HG03159 (cell line): ENCODE measurements around the gene KRT37.
"Not testable (repeated sequence)": the region's sequence is repeated elsewhere in the genome, so short reads cannot be mapped to it uniquely, and the experiment has no call there.

ENCODE experiments used
- ATAC-seq: cut with Tn5 transposase; IDR thresholded peaks from one replicate; pipeline ENCODE4 v1.9.1; 2021; ENCODE audit warnings: mild to moderate bottlenecking, moderate library complexity; ENCODE audit not compliant: unreplicated experiment

The KRT37 gene

DNA sequence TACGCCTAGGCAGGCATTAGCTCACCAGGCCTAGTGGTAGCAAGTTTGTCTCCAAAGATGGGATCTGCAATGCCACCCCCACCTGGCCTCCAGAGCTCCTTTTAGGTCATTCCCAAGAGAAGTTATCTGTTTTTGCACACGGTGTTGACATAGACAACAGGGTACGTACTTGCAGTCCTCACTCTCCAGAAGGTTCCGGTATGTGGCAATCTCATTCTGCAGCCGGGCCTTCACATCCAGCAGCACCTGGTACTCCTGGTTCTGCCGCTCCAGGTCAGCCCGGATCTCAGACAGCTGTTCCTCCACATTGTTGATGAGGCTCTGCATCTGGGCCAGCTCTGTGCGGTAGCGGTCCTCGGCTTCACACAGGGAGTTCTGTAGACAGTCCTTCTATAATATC lies 17.2 kb downstream of the KRT37 start:
- ATAC-seq, result no peak

DNA sequence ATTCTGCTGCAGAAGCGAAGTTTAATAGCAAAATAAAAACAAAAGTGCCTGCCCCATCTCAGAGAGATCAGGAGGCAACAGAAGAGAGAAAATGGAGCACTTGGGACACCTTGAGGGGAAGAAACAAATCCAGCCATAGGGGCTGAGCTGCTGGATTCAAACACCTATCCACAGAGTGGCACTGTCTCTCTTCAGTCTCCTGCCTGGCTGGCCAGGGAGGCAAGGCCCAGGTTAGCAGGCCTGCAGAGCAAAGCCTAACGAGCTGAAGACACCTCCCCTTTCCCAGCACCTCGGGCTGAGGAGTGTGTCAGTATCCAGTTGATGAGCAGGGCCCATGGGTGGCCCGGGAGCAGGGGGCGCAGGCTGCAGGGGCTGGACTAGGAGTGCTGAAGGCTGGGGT lies 18.2 kb downstream of the KRT37 start:
- ATAC-seq, result no peak

DNA sequence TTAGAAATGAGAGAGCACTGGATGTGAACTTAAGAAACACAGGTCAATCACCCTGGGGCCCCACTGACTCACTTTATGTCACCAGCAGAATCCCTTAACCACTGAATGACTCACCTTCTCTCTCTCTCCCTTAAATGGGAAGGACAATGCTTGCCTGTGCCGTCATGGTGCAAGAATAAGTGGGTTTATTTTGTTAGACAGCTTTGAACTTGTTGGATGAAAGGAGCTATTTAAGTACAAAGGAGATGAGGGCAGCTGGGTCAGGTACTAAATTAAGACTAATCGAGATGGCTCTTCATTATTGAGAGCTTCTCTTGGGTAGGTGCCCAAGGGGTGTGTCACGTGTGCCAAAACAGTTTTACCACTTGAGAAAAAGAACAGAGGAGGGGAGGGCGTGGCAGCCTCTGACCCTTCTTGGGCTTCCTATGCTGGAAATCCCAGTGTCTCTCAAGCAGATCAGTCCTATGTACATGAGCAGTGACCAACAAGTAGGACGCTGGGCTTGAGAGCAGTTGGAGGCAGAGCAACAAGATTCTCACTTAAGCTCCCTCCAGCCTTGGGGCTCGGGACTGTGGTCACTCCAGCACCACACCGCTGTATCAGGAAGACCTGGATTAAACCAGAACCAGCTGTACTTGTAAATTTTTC lies 20.2 kb downstream of the KRT37 start:
- ATAC-seq, result no peak

DNA sequence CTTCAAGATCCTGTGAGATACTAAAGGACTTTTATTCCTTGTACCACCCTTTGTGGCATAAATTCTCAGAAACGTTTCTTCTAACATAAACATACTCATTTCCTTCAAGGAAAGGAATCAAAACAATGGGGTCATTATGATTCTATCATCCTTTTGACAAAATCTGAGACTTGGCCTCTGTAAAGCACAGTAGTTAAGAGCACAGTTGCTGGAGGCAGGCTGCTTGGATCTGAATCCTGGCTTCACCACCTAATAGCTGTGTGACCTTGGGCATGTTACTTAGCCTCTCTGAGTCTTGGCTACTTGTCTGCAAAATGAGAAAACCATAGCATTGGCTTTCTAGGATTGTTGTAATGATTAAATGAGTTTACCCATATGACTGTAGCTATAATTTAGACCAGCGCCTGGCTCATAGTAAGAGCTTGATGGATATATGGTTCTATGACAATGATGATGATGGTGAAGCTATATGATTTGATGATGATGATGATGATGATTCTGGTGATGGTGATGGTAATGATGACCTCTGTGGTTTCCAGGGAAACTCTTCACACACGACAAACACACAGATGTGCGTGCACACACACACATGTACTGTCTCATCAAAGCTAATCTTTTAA lies 20.9 kb downstream of the KRT37 start:
- ATAC-seq, result no peak

DNA sequence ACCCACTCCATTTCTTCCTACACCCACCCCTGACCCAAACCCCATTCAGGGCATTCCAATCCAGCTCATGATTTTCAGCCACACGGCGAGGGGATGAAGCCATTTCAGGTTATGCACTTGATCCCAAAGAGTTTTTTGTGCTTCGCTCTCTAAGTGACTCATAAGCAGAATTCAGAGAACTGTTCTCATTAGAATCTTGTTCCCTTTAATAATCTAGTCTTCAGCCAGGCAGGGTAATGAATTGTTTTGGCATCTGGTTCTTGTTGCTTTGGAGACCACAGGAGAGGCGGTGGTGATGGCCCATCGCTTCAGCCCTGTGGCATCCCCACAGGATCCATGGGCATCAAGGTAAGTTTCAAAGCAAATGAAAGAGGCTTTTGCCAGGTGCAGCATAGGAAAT lies 22.2 kb downstream of the KRT37 start:
- no peak for ATAC-seq

DNA sequence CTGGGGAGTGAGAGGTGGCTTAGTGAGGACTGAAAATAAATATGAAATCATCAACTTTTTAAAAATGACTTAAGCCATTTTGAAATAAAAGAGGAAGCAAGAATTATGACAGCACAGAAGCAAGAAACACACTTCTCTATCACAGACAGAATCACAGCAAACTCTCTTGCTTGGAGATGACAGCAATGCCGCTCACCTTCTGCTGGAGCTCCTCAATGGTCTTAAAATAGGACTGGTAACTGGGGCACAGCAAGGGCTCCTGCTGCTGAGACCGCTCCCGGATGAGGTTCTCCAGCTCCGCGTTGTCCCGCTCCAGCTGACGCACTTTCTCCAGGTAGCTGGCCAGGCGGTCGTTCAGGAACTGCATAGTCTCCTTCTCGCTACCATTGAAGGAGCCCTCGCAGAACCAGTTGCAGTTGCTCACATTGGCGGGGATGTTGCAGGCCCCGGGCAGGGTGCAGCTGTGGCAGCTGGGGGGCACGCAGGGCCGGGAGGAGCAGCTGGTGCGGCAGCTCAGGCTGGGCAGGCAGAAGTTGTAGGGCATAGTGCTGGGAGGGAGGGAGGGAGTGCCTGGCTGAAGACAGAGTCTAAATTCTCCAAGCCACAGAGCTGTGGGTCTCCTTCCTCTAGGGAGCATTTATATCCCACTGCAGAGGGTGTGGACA lies 27.3 kb downstream of the KRT37 start, which contains the start of gene KRT31:
TSS of gene KRT31 (minus strand) at position 613 of the 665 bp plus-strand sequence. CDS start at position 544, 69 bp downstream.
- ATAC-seq, result no peak

DNA sequence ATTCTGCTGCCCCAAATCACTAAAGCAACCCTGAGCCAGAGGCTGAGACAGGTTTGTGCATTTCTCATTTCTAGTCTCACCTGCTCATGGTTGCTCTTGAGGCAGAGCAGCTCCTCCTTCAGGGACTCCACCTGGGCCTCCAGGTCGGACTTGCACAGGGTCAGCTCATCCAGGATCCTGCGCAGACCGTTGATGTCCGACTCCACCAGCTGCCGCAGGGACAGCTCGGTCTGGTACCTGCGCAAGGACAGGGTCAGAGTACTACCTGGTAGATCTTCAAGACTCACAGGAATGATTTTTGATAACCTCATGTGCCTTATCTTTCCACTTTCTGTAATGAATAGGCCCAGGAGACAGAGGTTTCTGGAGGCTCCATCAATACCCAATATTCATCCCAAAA lies 28.0 kb downstream of the KRT37 start:
- ATAC-seq, result no peak

DNA sequence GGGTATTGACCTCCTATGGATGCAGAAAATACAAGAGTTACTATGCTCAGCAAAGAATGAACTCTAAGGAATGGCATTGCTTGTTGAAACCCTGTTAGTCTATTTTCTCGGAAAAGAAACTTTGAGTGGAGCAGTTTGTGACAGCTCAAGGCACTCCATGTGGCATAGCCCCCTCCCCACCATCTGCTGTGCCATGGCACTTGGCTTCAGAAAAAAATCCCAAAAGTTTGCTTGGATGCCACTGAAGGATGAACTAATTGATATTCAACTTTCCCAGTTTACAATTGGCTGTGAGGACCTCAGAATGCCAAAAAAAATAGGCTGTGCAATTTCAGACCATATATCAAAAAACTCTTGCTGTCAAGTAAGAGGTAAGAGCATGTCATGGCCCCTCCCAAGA lies 28.8 kb downstream of the KRT37 start:
- ATAC-seq, result no peak

DNA sequence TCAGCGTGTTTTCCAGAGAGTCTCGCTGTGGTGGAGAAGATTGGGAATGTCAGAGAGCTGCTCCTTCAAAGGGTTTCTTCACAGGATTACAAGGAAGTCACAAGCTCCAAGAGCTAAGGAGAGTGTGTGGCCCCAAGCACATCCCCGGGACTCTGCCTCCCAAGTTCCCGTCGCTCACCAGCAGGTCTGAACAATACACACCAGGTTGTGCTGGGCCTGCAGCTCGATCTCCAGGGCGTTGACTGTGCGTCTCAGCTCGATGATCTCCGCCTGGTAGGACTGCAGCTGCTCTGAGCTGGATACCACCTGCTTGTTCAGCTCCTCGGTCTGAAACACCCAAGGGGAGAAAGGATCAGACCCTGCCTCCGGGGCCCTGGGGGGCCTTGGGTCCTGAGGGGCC lies 29.3 kb downstream of the KRT37 start:
- not testable (repeated sequence) for ATAC-seq

DNA sequence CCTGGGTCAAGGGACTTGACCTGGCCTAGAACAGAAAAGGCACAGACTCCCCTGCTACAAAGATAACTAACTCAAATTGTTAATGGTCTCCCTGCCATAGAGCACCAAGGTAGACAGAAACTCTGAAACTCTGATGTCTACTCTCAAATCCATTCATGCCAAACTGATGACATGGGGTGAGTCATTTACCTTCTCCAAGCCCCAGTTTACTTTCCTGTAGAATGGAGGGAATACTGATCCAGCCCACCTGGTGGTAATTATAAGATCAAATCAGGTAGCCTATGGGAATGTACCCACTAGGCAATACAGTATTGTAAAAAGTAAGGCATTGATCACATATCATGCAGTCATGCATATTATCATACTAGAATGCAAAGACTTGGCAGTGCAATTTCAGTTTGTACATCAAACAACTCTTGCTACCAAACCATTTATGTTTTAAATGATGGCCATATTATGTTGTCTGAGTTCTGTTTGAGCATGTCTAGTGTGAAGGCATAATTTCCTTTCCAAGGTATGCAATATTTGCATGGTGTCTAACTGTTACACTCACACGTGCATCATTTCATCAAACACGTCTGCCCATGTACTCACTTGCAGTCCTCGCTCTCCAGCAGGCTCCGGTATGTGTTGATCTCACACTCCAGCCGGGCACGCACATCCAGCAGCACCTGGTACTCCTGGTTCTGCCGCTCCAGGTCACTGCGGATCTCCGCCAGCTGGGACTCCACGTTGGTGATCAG lies 30.0 kb downstream of the KRT37 start:
- ATAC-seq, result no peak

DNA sequence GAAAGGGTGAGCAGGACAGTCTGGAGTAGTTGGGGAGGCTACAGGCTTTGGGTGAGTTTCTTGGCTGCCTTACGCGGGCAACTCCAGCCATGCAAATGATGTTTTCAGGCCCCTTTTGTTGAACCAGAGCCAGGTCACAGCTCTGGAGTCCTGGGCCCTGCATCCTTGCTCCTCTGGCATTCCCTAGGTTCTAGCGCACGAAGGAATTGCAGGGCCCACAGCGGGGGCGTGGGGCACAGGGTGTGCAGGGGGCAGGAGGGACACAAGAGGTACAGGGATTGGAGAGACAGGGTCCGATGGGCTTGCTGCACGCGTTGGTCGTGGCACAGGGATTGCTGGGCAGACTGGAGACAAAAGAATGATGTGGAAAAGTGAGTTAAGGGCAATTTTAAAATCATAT lies 30.6 kb downstream of the KRT37 start:
- no peak for ATAC-seq

DNA sequence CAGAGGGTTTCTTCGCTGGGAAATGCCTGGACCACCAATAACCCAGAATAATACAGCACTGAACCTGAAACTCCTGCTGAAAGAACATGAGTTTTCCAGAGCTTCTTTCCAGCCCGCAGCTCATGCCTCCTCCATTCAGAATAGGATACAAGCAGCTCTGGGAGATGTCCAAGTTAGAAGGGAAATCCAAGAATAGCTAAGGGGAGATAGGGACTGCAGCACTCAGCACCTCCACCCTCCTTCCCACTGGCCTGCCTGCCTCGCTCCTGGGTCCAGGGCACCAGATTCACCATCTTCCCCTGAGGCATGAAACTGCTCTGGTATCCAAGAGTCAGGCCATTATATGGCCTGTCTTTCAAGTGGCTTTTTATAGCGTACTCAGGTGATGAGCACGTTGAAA lies 31.1 kb downstream of the KRT37 start:
- ATAC-seq, result no peak

DNA sequence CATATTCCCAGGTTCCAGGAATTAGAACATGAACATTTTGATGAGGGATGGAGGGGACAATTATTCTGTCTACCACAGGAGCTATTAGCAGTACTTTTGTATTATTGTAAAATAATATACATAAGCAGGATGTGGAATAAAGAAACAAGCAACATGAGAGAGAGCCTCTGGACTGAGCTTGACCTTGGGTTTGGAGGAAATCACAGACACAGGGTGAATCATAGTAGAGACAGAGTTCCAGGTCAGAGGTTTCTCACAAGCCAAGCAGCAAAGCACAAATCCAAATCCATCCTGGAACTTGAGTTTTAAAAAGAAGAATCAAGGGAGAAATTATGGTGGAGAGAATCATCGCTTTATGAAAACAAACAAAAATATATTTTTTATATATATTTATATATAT lies 32.1 kb downstream of the KRT37 start:
- no peak for ATAC-seq

DNA sequence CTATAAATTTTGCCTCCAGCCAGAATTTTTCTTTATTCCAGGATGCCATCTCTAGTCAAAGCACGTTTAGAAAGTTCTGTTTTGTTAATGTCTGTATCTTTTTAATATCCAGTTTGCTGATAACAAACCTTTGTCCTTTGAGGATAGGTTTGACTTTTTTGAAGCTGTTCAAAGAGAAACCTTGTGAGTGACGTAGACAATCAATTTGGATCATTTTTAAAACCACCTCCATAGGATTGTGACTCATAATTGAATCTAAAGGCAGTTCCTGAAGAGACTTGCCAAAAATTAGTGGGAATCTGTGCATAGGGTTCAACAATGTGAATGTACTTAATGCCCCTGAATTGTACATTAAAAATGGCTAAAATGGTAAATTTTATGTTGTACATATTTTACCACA lies 32.9 kb downstream of the KRT37 start:
- no peak for ATAC-seq

DNA sequence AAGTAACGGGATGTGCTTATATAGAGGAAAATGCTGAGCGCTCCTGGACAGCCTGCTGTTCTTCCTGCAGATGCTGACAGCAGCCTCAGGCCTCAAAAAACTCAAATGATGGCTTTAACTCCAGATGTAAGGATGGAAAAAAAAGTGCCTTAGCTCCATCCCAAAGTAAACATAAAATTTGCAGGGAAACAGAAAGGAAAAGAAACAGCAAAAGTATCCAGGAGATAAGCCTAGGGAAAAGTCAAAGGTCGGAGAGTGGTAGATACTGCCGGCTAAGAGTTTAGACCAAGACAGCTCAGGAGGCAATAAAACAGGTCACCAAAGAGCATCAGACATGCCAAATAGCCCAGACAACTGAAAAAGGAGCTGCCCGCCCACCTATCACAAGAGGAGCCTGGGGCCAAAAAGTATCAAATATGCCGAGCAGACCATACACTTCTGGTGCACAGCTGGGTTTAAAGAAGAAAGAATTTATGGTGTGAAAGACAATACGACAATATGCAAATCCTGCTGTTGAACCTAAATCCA lies 33.9 kb downstream of the KRT37 start:
- ATAC-seq, result no peak

DNA sequence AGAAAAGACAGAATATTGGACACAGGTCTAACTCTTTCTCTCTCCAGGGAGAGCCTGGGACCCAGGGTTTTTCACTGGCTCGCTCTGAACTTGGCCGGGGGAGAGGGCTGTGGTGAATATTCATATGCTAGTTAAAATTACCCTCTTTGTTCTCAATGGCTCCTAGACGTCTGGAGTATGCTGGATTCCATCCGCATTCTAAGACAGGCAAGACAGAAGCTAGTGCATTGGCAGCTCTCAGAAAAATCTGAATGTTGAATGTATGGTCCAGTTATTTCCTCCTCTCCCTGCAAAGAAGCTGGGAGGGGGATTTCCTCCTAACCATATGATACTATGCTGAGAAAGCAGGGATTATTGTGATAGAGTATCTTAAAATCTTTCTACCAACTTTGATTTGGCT lies 36.7 kb downstream of the KRT37 start:
- no peak for ATAC-seq

DNA sequence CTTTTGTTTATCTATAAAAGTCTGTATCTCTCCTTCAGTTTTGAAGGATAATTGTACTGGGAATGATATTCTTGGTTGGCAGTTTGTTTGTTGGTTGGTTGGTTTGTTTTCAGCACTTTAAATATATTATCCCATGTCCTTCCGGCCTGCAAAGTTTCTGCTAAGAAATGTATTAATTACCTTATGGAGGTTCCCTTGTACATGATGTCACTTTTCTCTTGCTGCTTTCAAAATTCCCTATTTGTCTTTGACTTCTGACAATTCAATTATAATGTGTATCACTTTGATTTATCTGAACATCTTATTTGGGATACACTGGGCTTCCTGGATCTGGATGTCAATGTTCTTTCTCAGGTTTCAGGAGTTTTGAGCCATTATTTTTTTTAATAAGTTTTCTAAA lies 38.2 kb downstream of the KRT37 start:
- ATAC-seq, result no peak

DNA sequence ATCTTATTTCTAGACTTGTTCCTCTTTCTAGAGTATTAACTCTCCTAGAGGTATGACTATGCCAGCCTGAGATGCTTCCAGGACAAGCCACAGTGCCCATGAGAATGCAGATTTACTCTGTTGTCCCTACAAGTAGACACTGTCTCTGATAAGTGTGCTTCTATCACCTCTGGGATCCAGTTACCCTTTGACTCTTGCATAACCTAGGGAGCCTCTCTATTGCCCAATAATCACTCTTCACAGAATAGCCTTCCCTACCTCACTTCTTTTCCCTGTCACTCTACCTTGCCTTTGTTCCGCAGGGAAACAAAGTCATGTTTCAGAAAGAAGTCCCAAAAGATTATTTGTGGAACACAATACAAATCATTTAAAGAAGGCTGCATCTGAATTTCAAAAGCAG lies 40.7 kb downstream of the KRT37 start:
- ATAC-seq, result no peak

DNA sequence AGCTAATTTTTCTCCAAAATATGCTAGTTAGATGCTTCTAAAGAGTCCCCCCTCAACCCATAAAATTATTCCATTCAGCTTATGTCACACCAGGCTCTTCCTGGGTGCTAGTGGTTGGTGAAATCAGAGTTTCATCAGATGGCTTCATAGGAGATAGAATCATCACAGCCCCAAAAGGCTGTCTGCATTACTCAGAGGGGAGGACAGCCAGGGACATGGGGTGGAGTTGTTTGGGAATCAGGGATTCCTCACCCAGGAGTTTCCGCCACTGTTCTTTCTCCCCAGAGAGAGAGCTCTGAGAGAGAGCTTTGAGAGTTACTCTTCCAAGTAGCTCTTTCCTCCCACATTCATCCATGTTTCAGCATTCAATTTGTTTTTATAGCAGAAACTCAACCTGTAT lies 42.0 kb downstream of the KRT37 start:
- ATAC-seq, result no peak

DNA sequence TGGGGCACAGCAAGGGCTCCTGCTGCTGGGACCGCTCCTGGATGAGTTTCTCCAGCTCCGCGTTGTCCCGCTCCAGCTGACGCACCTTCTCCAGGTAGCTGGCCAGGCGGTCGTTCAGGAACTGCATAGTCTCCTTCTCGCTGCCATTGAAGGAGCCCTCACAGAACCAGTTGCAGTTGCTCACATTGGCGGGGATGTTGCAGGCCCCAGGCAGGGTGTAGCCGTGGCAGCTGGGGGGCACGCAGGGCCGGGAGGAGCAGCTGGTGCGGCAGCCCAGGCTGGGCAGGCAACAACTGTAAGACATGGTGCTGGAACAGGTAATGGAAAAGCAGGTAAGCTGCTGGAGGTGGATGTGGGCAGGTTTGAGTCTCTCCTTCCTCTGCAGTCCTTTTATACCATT lies 42.4 kb downstream of the KRT37 start, which contains the start of gene KRT34:
TSS of gene KRT34 (minus strand) at position 364 of the 400 bp plus-strand sequence. CDS start at position 304, 60 bp downstream.
- not testable (repeated sequence) for ATAC-seq

DNA sequence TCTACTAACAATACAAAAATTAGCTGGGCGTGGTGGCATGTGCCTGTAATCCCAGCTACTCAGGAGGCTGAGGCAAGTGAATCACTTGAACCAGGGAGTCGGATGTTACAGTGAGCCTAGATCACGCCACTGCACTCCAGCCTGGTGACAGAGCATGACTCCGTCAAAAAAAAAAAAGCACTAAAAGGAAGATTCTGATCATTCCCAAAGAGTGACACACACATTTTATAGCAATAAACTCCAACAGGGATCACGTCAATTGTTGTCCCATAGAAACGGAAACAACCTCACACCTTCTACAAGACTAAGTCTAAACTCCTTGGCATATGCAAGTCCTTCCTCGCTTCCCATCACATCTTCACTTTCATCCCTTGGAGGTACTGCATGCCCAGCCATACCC lies 44.3 kb downstream of the KRT37 start:
- ATAC-seq, result not testable (repeated sequence)
